HUES48 (cell line): ENCODE data around the gene ABCB4.
A peak's percentile ranks its signal among the peaks of the same experiment; 100 is the strongest.

ENCODE experiments used
- H3K27ac ChIP-seq: one replicate; pipeline ENCODE4 v1.7.0; 2013; ENCODE audit warnings: low read depth, low read length, inconsistent platforms
- H3K27me3 ChIP-seq: 2 replicates; pipeline ENCODE4 v1.6.1; 2013; ENCODE audit warnings: mild to moderate bottlenecking, low read length; ENCODE audit not compliant: control insufficient read depth, insufficient read depth
- H3K36me3 ChIP-seq: 2 replicates; pipeline ENCODE4 v1.6.1; 2013; ENCODE audit warnings: low read length; ENCODE audit not compliant: control insufficient read depth, insufficient read depth
- H3K4me1 ChIP-seq: 2 replicates; pipeline ENCODE4 v1.6.1; 2013; ENCODE audit warnings: mild to moderate bottlenecking, low read length; ENCODE audit not compliant: control insufficient read depth, insufficient read depth
- H3K4me3 ChIP-seq: 2 replicates; pipeline ENCODE4 v1.5.1; 2013; ENCODE audit warnings: mild to moderate bottlenecking, low read depth, low read length
- H3K9ac ChIP-seq: 2 replicates; pipeline ENCODE4 v1.6.1; 2013; ENCODE audit warnings: mild to moderate bottlenecking, low read depth, low read length, moderate library complexity
- H3K9me3 ChIP-seq: 2 replicates; pipeline ENCODE4 v1.6.1; 2013; ENCODE audit warnings: low read length; ENCODE audit not compliant: control insufficient read depth, insufficient read depth

The ABCB4 gene

GRCh38 chr7:87475359-87476178 is at the start of gene ABCB4:
Gene ABCB4 (minus strand): TSS chr7:87475680. CDS start chr7:87475465, 215 bp downstream.
- Histone ChIP-seq H3K36me3 (no peaks in the 10 kb centered on the region), H3K4me3 (peak within 1 kb of the TSS; percentile 67), H3K27me3 (peaks cover 46% of the 10 kb centered on the region), H3K9ac (no peak within 1 kb of the TSS), H3K9me3 (no peaks in the 10 kb centered on the region), H3K27ac (no peak within 1 kb of the TSS), H3K4me1 (peaks cover 18% of the 10 kb centered on the region)

DNA sequence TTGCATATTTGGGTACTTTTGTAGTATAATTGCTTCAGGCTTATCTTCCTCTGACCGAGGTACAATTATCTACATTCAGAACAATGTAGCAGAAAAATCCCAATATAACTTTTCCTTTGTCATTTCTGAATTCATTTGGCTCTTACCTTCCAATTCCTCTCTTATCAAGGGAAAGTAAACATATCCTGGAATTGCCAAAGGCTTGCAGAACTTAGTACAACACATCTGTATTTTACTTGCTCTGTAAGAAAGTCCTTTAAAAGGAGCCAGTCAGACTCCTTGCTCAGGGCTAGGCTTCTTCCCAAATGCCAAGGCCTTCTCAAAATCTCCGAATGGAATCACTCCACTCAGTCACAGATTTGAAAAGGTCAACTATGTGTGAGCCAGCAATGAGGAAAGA is 43.3 kb upstream of the ABCB4 start:
- Histone ChIP-seq H3K36me3 (no peaks in the 10 kb centered on the region), H3K27me3 (no peaks in the 10 kb centered on the region), H3K27ac (no peak overlapping the region), H3K4me1 (peaks cover 4% of the 10 kb centered on the region; the same call in 1 of the 2 replicates), H3K4me3 (no peak overlapping the region), H3K9ac (no peak overlapping the region), H3K9me3 (no peaks in the 10 kb centered on the region)

DNA sequence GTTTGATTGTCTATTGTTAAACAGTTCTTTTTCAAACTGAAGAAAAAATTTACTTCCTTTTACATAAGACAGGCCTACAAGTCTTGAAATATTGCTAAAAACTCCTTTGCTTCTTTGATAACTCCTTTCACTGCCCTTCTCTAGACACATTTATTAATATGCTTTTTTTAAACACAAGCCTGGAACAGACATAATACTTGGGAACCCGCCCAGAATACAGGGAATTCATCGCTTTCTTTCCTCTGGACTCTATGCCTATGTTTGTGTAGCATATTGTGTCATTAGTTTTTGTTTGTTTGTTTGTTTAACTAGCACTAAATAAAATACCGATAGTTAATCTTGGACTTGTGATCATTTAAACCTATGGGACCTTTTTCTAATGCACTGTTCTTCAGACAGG is 42.4 kb upstream of the ABCB4 start:
- Histone ChIP-seq H3K4me3 (no peak overlapping the region), H3K4me1 (peaks cover 6% of the 10 kb centered on the region; the same call in 1 of the 2 replicates), H3K27me3 (no peaks in the 10 kb centered on the region), H3K9ac (no peak overlapping the region), H3K9me3 (no peaks in the 10 kb centered on the region), H3K27ac (no peak overlapping the region), H3K36me3 (no peaks in the 10 kb centered on the region)

GRCh38 chr7:87517136-87517815 is 41.8 kb upstream of the ABCB4 start:
- Histone ChIP-seq H3K4me3 (no peak overlapping the region), H3K4me1 (peaks cover 6% of the 10 kb centered on the region; the same call in 1 of the 2 replicates), H3K9me3 (no peaks in the 10 kb centered on the region), H3K9ac (no peak overlapping the region), H3K36me3 (no peaks in the 10 kb centered on the region), H3K27ac (no peak overlapping the region), H3K27me3 (no peaks in the 10 kb centered on the region)

DNA sequence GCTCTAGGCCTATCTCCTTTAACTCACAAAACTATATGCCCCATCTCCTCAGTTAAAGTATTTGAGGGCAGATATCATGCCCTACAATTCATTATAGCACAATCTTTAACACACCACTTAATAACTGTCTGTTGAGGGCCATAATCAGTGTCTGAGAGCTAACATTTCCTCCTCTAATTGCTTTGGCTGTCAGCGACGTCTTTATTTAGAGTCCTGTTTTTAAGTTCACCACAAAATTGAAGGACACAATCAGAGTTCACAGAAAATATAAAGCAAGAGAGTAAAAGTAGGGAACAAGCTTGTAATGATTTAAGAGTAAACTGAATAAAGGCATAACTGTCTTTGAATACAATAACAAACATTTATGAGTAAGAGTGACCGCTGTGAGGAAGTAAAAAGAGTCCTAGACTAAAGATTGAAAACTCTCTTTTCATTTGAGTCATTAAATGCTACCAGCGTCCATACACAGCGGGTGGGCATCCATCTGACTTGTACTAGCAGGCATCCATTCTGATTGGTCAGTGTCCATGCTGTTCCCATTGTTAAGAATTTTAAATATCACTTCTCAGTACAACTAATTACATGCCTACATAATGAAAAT is 38.4 kb upstream of the ABCB4 start:
- H3K9me3 ChIP-seq, result no peaks in the 10 kb centered on the region
- no peaks in the 10 kb centered on the region for H3K27me3 ChIP-seq
- peaks cover 9% of the 10 kb centered on the region; the same call in 1 of the 2 replicates for H3K4me1 ChIP-seq
- no peak overlapping the region for H3K9ac ChIP-seq
- H3K4me3 ChIP-seq, result no peak overlapping the region
- no peaks in the 10 kb centered on the region for H3K36me3 ChIP-seq
- no peak overlapping the region for H3K27ac ChIP-seq

GRCh38 chr7:87512906-87513305 is 37.4 kb upstream of the ABCB4 start:
- Histone ChIP-seq H3K27me3 (no peaks in the 10 kb centered on the region), H3K4me1 (peaks cover 9% of the 10 kb centered on the region; the same call in 1 of the 2 replicates), H3K9me3 (no peaks in the 10 kb centered on the region), H3K27ac (no peak overlapping the region), H3K36me3 (no peaks in the 10 kb centered on the region), H3K9ac (no peak overlapping the region), H3K4me3 (no peak overlapping the region)

DNA sequence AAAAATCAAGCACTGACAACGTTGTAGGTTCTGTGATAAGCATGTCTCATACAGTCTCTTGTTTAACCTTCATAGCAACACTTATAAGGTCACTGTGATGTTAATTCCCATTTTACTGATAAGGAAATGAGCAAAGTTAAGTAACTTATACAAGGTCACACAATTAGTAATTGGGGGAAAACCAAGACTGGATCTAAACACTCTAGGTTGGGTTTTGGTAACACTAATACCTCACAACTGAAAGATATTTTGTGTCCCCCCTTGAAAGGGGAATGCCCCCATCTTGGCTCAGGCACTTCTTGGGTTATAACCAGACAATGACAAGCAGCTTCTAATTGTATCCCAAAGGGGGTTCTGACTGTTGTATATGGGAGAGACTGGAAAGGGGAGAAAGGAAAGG is 36.0 kb upstream of the ABCB4 start:
- H3K4me1 ChIP-seq, result peaks cover 9% of the 10 kb centered on the region; the same call in 1 of the 2 replicates
- no peaks in the 10 kb centered on the region for H3K36me3 ChIP-seq
- H3K27me3 ChIP-seq, result no peaks in the 10 kb centered on the region
- H3K9me3 ChIP-seq, result no peaks in the 10 kb centered on the region
- no peak overlapping the region for H3K9ac ChIP-seq
- no peak overlapping the region for H3K4me3 ChIP-seq
- no peak overlapping the region for H3K27ac ChIP-seq

DNA sequence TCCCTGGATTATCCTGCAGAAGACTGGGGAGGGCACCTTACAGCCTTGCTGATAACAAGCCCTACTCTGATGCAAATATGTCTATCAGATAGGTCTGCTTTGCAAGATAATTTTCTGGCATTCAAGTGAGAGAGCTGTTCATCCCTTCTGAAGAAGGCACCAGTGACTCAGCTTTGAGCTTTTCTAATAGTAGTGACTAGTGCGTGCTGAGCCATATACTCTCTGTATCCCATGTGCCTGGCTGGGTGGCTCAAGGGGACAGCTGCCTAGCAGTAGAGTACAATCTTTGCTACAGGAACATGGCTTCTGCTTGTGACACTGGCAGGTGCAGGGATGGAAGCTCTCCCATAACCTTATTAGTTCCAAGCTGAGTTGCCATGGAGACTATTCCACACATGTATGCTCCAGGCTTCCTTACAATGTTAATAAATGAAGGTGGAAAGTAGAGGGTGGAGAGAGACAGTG is 35.0 kb upstream of the ABCB4 start:
- Histone ChIP-seq H3K27me3 (no peaks in the 10 kb centered on the region), H3K4me1 (peaks cover 9% of the 10 kb centered on the region; the same call in 1 of the 2 replicates), H3K27ac (no peak overlapping the region), H3K36me3 (no peaks in the 10 kb centered on the region), H3K9ac (no peak overlapping the region), H3K4me3 (no peak overlapping the region), H3K9me3 (no peaks in the 10 kb centered on the region)

DNA sequence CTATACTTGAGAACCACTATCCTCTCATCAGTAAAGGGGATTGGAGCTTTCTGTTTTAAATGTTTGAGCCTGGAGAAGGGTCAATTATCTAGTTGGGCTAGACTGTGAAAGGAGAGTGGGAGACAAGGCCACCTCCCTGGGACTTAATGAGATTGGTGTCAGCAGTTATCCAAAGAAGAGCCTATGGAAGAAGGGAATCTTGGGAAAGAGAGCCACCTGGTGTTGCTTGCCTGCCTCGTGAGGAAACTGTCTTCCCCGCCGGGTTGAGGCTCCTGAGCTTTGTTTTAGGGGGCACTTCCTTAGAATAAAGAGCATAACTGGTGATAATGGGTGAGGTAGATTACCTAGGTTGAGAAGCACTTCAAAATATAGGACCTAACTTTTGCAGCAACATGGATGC is 32.0 kb upstream of the ABCB4 start:
- no peaks in the 10 kb centered on the region for H3K36me3 ChIP-seq
- peaks cover 3% of the 10 kb centered on the region; the same call in 1 of the 2 replicates for H3K4me1 ChIP-seq
- no peaks in the 10 kb centered on the region for H3K9me3 ChIP-seq
- H3K27me3 ChIP-seq, result no peaks in the 10 kb centered on the region
- no peak overlapping the region for H3K4me3 ChIP-seq
- H3K9ac ChIP-seq, result no peak overlapping the region
- H3K27ac ChIP-seq, result no peak overlapping the region

- Histone ChIP-seq H3K36me3 (no peaks in the 10 kb centered on the region), H3K4me3 (no peak overlapping the region), H3K27me3 (no peaks in the 10 kb centered on the region), H3K4me1 (0 out of 2 replicates have a peak, but pooled peaks cover 3% of the 10 kb centered on the region), H3K9ac (no peak overlapping the region), H3K9me3 (no peaks in the 10 kb centered on the region), H3K27ac (no peak overlapping the region)
Observed at GRCh38 chr7:87506246-87507180, 31.0 kb upstream of the ABCB4 start.
